LHCN-M2 (cell line): Measurements from ENCODE around the gene COPG1. TPM values are rescaled to one million over a fixed set of nuclear protein-coding genes. Genes with fewer than 3 reads are reported as not detected.

Source experiments
- DNase-seq: peaks from one replicate; pipeline ENCODE4 v3.0.0-alpha.2; 2012; ENCODE audit warnings: low read depth
- total RNA-seq: library from RNA; depleted of rRNA; stranded (reverse); fragments of >200 nt; gene quantifications from 2 replicates; pipeline ENCODE4 v1.2.3, GENCODE V29; 2014

Gene COPG1
- total RNA-seq, 1 experiment from 2014 or later = 192 TPM

DNA sequence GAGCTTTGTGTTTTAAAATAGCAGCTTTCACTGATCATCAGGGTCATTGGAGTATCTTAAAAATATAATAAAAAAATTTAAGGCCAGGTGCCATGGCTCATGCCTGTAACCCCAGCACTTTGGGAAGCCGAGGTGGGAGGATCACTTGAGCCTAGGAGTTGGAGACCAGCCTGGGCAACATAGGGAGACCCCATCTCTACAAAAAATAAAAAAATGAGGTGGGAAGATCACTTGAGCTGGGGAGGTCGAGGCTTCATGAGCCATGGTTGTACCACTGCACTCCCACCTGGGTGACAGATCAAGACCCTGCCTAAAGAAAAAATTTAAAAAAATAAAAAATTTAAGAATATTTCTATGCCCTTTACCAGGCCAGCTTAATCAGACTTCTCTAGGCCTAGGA lies 30.8 kb downstream of the COPG1 start:
- DNase-seq = no peak

DNA sequence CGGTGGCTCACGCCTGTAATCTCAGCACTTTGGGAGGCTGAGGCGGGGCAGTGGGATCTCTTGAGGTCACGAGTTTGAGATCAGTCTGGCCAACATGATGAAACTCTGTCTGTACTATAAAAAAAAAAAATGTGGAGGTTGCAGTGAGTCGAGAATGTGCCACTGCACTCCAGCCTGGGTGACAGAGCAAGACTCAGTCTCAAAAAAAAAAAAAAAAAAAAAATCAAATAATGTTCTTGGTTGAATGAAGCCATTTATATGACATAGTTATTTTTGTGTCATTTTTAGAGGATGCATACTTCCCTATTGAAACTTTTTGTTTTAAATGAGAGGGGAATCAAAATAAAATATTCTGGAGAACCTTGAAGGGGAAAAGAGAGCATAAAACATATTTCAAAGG lies 32.3 kb downstream of the COPG1 start:
- no peak for DNase-seq

DNA sequence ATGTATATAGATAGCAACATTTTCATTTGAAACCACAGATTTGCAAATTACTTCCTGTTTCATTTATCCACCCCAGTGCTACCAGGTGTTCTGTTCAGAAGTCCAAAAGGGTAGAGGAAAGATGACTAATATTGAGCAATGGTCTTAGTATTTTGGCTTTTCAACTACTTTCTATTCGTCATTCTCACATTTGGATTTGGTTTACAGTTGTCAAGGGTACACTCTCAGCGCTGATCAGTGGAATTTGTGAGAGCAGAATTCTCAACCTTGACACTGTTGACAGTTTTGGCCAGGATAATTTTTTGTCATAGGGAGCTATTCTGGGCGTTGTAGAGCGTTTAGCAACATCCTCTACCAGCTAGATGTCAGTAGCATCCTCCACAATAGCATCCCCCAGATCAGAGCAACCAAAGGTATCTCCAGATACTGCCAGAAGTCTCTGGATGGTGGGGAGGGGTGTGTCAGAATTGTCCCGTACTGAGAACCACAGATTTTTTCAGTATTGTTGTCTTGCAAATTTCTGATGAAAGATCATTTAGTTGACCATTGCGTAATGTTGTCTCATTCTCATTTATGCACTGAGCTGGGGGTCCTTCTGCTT lies 33.4 kb downstream of the COPG1 start:
- DNase-seq = peak; percentile 12

DNA sequence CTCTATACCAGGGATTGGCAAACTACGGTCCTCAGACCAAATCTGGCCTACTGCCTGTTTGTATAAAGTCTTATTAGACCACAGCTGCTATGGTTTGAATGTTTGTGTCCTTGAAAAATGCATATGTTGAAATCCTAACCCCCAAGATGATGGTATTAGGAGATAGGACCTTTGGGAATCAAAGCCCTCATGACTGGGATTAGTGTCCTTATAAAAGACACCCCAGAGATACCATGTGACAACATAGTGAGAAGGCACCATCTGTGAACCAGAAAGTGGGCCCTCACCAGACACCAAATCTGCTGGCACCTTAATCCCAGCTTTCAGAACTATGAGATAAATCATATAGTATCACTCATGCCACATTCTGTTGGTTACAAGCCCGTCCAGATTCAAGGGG lies 36.7 kb downstream of the COPG1 start:
- peak; percentile 35 for DNase-seq

DNA sequence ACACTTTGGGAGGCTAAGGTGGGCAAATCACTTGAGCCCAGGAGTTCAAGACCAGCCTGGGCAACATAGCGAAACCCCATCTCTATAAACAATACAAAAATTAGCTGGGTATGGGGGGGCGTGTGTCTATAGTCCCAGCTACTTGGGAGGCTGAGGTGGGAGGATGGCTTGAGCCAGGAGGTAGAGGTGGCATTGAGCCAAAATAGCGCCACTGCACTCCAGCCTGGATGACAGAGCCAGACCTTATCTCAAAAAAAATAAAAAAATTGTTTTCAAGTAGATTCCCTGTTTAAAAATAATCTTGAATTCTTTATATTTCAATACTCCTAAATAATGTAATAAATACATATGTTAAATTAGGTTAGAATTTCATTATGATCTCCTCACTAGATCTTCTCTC lies 39.0 kb downstream of the COPG1 start:
- no peak for DNase-seq

DNA sequence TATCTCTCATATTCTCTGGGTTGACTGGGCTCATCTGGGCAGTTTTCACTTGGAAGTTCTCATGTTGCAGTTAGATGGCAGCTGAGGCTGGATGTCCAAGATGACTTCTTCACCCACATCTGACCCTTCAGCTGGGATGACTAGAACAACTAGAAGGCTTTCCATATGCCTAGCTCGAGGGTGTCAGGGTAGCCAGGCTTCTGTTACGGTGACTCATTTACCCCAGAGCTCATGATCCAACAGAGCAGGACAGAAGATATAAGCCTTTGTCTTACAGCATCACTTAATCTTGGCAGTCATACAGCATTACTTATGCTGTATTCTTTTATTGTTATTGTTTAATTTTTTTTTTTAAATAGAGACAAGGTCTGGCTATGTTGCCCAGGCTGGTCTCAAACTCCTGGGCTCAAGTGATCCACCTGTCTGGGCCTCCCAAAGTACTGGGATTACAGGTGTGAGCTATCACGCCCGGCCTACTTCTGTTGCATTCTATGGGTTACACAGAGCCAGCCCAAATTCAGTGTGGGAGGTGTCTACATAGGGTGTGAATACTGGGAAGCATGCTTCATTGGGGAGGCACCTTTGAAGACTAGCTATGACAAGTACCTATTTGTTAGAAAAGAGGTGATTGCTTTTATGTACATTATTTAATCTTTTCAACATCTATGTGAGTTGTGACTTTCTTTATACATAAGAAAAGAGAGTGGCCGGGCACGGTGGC lies 40.0 kb downstream of the COPG1 start:
- DNase-seq = peak; percentile 97

DNA sequence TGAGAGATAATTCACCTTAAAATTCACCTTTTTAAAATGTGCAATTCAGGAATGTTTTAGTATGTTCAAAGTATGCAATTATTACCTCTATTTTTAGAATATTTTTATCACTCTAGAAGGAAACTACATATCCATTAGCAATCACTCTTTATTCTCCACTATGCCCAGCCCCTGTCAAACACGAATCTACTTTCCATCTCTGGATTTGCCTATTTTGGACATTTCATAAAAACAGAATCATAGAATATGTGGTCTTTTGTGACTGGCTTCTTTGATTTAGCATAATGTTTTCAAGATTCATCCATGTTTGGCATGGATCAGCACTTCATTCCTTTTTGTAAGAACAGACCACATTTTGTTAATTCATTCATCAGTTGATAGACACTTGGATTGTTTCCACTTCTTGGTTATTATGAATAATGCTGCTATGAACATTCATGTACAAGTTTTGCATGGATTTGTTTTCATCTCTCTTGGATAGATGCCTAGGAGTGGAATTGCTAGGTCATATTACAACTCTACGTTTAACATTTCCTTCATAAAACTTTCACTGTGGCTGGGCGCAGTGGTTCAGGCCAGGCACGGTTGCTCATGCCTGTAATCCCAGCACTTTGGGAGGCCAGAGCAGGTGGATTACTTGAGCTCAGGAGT lies 42.0 kb downstream of the COPG1 start:
- DNase-seq = peak; percentile 26

DNA sequence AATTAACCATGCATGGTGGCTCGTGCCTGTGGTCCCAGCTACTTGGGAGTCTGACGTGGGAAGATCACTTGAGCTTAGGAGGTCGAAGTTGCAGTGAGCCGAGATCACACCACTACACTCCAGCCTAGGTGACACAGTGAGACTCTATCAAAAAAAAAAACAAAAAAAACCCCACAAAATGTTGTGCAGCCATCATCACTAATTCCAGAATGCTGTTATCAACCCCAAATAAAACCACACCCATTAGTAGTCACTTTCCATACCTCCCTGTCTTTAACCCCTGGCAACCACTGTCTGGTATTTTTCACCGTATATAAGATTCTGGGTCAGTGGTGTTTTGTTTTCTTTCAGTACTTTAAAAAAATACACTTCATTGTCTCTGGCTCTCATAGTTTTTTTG lies 45.9 kb downstream of the COPG1 start:
- DNase-seq = no peak

DNA sequence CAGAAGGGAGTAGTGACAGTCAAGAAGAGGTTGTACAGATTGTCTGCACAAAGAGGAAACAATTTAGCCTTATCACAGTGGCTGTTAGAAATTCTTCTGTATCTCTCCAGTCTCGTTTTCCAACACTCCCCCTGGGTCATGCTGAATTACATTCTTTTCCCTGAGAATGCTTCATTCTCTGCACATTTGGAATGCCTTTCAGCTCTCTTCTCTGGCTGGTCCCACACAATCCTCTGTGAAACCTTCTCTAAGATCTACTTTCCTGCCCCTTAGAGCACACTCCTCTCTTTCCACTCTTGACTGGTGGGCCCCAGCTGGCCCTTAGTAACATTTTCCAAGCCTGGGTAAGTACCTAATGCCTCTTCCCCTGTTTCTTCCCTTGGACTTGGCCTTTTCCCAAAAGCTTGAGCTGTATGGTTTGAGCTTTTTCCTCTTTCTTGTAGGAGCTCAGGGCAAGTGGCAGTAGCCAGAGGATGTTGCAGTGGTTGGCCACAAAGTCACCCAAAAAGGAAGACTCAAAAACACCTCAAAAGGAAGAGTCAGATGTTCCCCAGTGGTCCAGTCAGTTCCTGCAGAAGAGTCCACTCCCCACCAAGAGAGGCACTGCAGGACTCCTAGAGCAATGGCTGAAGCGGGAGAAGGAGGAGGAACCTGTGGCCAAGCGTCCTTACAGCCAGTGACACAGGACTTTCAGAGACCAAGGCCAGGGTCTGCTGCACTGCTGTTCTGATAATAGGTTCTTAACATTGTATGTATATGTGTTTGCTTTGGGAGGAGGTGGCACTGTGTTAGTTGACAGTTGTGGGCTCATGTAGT lies 54.9 kb downstream of the COPG1 start:
- DNase-seq = no peak

DNA sequence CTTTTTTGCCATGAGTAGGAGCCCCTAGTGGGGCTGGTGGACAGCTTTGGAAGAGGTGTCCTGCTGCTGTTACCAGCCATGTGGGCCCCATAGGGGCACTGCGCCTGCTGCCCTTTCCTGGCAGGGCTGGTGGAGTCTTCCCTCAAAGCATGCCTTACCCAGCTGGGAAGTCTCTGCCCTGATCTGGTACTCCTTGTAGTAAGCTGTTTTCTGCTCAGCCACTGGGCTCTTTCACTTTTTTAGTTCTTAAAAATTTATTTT lies 55.5 kb downstream of the COPG1 start:
- no peak for DNase-seq

DNA sequence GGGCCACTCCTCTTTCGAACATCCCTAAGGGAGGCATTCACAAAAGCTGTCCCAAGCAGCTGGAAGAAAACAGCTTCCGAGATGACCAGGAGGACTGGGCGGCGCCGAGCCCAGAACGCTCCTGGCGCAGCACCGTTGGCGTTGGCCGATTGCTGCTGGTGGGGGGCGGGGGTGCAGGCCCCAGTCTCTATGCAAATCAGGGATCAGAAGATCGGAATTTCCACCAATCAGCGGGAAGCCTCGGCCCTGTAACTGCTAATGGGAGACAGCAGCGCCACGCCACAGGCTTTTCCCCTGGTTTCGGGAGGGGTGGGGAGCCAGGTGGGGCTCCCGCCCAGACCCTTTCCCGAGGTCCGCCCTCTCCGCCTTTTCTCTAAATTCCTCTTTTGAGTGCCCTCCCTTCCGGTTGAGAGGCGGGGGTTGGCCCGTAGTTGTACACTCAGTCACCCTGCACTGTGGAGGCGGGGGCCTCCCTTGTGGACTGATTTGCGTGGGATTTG lies 56.2 kb downstream of the COPG1 start:
- DNase-seq = no peak

DNA sequence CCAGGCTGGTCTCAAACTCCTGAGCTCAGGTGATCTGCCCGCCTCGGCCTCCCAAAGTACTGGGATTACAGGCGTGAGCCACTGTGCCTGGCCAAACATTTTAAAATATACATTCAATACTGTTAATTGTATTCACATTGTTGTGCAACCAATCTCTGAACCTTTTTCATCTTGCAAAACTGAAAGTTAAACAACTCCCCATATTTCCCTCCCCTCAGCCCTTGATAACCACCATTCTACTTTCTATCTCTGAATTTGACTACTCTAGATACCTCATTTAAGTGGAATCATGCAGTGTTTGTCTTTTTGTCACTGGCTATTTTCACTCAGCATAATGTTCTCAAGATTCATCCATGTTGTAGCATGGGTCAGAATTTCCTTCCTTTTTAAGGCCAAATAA lies 59.2 kb downstream of the COPG1 start:
- no peak for DNase-seq

DNA sequence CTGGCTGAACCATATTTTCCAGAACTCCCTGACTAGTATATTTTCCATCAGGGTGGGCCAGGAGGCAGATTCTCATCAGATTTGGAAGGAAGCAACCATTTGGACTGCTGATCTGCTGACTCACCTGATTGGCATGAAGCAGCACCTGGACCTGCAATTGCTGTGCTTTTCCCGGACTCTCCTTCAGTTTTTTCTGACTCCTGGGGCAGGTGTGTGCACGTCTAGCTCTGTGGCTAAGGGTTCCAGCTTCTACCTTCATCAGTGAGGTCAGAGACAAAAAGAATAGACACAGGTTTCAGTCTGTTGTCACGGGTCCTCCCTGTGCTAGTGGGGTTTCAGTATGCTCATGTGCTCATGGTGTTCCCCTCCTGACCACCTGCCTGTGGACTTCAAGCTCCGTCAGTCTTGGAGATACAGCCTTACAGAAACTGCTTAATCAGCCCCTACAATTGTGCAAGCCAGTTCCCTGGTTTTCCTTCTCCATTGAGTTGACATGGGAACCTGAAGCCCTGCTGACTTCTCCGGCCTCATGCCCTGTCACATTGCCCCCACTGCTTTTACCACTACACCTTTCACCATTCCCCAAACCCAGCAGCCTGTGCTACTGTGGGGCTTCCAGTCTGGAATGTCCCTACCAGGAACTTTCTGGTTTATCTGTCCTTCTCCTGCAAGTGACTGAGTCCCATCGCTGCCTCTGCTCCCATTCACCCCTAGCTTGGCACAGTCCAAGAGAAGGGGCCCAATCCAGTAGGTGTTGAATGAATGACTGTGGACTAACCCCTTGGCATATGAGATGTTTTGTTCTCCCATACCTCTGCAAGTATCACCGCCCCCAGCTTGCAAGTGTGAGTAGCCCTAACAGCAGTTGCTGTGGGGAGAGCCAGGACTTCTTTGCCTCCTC lies 61.0 kb downstream of the COPG1 start:
- no peak for DNase-seq

DNA sequence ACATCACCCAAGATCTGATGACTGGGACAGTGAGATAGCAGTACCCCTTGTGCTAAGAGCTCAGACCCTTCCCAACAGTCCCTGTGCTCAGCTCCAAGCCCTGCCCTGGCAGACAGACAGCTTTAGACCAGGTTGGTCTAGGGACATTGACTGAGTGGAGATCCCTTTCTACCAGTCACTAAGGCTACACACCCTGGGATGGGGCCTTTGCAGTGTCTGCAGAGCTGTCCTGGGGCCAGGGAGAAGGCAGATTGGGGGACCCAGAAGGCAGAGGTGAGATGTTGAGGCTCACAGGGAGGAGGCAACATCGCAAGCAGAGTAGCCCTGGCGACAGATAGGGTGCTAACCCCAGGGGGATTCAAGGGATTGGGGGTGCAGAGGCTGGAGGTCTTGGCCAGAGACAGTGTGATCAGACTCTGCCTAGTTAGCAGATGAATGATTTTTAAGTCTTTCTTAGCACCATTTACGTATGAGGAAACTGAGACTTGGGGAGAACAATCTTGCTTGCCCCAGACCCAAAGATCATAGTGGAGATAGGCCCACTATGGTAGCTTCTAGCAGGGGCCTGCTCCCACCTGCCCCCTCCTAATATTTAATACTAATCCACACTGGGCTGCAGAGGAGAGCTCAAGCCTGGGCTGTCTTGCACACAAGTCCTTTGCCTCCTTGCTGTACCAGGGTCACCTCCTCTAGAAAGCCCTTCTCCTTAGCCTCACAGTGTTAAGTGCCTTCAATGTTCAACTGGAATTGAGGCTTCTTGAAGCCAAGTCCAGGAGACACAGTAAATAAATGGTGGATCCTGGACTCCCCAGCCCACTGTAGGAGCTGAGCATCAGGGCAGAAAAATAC lies 61.9 kb downstream of the COPG1 start:
- DNase-seq = no peak

DNA sequence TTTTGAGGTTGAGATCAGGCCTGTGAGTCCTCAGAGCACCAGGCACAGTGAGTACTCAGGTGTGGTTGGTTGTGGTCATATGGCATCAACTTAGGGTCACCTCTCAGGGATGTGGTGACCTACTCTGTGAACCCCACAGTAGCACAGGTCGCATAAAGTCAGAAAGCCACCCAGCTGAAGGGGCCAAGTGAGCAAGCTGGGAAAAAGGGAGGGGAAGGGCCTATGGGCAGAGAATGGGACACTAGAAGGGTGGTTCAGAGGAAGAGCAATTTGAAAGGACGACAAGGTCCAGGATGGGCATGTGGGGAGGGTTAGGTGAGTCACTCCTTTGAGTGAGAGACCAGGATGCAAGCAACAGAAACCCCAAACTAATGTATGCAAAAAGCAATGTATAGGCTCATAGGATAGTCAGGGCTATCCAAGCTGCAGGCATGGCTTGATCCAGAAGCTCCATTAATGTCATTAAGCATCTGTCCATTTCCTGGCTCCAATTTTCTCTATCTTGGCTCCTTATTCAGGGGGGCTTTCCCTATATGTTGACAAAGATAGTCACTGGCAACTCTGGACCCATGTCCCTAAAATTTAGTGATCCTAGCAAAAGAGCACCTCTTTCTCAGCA lies 62.7 kb downstream of the COPG1 start:
- no peak for DNase-seq

DNA sequence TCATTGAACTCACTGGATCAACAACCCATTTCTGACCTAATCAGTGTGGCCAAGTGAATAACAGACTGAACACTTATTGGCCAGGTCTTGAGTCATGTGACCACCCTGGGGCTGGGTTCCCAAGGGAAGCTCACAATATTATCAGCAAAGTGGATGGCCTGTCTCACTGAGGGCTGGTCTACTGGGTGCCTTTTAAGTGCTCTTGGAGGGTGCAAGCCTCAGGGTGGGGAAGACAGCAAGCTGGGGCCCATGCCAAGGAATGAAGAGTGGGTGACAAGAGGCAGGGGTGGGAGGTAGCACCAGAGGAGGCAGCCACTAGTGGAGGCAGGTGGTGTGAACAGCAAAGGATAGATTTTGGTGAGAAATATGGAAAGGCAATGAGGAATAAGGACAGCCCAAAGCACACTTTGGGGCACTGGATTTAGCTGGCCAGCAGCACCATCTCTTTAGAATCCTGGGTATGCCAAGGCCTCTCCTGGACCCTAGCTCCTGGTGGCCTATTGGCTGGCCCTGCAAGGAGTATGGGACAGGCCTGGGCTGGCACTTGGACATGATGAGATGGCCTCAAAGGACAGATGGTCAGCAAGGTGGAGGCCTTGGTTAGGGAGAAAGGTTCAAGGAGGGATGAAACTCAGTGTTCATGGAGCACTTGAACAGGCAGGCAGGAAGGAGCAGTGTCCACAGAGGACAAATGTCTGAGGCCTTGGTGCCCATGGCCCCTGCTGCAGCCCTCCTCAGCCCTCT lies 63.4 kb downstream of the COPG1 start:
- no peak for DNase-seq

DNA sequence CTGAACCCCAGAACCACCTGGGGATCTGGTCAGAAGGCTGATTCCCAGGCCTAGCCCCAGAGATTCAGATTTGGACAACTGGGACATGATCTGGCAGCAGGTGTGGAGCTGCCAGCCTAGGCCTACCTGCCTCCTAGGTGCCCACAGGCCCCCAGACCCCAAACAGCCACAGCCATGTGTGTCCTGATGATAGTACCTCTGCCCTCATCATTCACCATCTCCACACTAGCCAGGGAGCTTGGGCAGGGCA lies 63.9 kb downstream of the COPG1 start:
- no peak for DNase-seq

DNA sequence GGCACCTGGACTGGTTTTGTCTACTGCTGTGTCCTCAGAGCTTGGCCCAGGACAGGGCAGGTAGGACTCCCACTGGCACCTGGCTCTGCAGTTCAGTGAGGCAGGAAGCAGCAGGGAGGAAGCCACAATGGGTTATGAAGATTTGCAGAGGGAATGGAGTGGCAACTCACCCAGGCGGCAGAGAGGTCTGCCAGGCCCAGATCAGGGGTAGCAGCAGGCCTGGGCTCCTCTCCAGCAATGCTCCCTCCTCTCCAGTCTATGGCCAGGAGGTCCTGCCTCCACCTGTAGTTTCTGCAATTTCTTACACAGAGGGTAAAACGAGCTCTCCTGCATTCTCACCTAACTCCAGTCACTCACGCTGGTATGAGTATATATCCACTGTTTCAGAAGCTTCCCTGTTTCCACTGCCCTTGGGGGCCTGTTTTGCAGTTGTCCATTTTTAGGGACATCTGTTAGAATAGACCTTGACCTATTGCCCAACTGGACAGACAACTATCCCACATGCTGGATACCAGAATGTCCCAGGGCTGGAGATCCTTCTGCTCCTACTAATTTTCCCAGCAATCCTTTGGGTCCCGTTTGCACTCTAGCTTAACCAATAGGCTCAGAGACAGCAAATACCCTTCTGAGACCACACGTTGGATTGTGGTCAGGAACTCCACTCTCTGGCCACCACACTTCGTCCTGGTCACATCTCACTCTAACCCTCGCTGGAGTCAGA lies 64.4 kb downstream of the COPG1 start:
- DNase-seq = peak; percentile 85
